ENCODE data around the gene ZDHHC9.

Gene ZDHHC9

GRCh38 chrX:129818123-129818522 is 25.6 kb downstream of the ZDHHC9 start:
- DNase-seq (ENCODE audit: low spot score) = no peak

DNA sequence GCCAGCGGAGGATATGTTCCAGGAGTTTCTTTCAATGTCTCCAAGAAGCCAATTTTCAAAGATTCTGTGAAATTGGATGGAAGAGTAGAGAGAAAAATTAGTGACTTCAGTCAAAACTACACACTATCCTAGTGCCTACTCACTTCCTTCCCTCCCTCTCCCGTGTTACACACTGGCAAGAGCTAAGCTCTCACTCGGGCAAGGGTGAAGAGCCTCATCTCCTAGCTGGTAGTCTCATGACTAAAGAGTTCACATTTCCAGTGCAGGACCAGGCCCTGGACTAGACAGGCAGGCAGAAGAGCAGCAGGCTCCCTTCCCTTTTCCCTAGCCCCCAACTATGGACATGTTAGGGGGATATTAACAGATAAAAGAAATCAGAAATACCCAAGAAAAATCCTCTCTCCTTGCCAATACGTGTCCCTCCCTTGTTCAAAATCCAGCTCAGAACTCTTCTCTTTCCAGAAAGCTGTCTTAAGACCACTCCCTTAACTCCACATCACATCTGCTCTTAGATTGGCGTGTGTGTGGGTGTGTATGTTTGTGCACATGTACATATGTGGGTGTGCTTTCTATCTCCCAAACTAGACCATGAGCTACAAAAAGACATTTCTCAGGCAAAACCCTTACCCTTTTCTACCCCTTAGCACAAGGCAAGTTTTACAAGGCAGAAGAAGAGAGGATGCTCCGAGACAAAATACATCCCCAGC is 29.9 kb downstream of the ZDHHC9 start:
- no peak for DNase-seq (ENCODE audit: low spot score)

GRCh38 chrX:129808829-129809796 is 34.6 kb downstream of the ZDHHC9 start:
- DNase-seq (ENCODE audit: low spot score) = no peak

- no peak for DNase-seq (ENCODE audit: low spot score)
Observed at GRCh38 chrX:129808158-129808828, 35.4 kb downstream of the ZDHHC9 start.

GRCh38 chrX:129804806-129805205 is 38.9 kb downstream of the ZDHHC9 start:
- no peak for DNase-seq (ENCODE audit: low spot score)

- no peak for DNase-seq (ENCODE audit: low spot score)
Observed at GRCh38 chrX:129802863-129803262, 40.8 kb downstream of the ZDHHC9 start.

DNA sequence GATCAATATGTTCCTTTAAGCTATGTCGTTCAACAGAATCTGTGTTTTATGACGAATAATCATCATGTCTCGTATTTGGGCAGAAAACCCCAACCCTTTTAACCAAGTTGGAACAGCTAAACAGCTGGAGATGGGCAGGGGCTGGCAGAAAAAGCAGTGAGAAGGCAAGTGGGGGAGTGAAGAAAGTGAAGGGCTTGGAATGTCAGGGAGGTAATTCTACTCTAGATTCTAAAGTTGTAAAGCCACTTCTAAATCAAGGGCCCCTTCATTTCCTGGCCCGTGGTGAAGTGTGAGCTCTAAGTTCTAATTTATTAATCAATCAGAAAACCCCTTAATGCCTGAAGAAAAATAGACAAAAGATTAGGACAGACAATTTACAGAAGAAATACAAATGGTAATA is 43.5 kb downstream of the ZDHHC9 start:
- no peak for DNase-seq (ENCODE audit: low spot score)

DNA sequence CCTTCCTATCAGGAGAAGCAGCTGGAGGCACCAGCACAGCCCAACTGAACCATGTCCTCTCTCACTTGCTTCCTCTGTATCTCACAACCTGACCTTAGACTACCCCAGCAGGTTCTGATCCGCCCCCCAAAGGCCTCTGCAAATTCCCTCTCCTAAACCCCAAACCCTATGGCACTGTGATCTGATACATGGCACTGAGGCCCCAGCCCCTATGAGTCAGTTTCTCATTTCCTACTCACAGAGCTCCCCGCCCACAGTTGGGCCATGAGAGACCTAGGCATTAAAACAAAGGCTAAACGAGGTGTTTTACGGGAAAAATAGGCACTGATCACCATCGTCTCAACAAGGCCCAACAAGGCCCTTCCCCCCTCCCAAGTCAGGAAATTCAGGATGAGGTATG is 44.8 kb downstream of the ZDHHC9 start:
- no peak for DNase-seq (ENCODE audit: low spot score)

DNA sequence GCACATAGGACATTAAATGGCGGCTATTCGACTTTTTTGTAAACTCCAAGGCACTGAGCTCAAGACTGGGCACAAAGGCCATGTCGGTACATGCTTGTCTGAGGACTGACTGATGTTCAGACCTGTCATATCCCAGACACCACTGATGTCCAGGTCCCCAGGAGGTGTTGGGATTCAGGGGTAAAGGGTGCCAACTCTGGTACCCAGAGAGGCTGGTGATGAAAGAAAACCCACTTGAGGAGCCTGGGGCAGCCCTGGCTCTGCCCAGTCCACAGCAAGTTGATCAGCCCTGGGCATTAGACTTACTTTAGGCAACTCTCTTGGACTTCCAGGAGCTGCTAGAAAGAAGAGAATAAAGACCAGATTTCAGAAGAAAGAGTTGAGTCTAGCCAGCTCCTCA is 45.2 kb downstream of the ZDHHC9 start:
- DNase-seq (ENCODE audit: low spot score) = no peak

DNA sequence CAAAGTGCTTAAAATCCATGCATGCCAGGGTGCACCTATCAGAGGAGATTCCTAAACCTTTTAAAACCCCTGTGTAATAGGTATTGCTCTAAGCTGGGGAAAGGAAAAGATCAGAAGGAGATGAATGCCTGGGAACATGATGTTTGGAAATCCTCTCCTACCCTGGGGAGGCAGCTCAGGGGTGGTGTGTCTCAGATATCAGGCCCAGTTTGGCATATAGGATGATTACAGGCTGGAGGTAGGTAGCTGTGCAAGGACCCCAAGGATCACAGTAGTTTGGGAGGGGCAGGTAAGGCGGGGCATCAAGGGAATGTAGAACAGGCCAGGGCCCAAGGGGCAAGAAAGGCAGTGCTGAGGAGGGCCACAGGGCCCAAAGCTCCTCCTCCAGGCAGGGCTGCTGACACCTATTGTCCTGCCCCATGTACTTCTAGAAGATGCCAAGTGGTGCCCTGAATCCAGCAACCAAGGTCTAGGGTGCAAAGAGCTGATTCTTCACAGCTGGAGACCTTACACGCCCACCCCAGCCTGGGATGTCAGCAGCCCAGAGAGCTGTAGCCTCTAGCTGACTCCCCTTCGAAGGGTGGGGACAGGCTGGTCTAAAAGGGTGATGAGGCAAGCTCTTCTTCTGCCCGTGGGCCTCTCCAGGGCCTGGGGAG is 46.3 kb downstream of the ZDHHC9 start:
- no peak for DNase-seq (ENCODE audit: low spot score)

- DNase-seq (ENCODE audit: low spot score) = no peak
Observed at GRCh38 chrX:129795584-129795983, 48.1 kb downstream of the ZDHHC9 start.

- DNase-seq (ENCODE audit: low spot score) = no peak
Observed at GRCh38 chrX:129793604-129794191, 50.0 kb downstream of the ZDHHC9 start.

DNA sequence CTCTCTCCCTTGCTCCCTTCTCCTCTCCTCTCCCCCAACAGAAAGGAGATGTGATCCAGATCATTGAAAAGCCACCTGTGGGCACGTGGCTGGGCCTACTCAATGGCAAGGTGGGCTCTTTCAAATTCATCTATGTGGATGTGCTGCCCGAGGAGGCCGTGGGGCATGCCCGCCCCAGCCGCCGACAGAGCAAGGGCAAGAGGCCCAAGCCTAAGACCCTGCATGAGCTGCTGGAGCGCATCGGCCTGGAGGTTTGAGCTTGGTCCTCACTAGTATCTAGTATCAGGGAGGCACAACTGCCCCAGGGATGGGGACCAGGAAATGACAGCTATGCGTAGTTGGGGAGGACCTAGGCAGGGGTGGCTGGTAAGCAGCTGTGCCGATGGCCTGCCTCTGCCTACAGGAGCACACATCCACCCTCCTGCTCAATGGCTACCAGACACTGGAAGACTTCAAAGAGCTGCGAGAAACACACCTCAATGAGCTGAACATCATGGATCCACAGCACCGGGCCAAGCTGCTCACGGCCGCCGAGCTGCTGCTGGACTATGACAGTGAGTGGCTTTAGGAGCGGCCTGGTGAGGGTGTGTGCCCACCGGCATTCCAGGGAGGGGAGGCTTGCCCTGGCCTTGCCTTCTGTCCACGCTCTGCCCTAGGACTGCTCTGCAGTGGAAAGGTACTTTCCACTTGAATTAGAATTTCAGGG is 50.9 kb downstream of the ZDHHC9 start:
- DNase-seq (ENCODE audit: low spot score) = no peak

DNA sequence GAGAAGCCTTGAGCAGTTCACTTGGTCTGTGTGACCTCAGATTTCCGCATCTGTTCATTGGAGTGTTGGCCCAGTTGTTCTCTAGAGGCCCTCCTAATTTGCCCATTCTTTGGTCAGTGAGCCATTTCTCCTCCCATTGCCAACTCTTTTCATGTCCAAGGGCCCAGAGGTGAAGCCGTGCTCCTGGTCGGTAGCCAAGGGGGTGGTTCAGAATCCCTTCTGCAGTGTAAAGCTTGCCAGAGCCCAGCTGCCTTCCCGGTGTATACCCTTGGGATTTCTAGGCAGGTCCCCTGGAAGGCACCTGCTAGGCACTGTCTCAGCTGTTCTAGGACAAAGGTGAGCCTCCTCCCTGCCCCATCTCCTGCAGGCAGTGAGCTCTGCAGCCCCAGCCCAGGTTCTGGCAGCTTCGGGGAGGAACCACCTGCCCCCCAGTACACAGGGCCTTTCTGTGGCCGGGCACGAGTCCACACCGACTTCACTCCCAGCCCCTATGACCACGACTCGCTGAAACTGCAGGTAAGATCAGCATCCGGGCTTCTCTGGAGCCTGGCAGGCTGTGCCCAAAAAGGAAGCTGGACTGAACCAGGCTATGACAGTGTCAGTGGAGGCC is 51.6 kb downstream of the ZDHHC9 start:
- DNase-seq (ENCODE audit: low spot score) = no peak

GRCh38 chrX:129791336-129791735 is 52.4 kb downstream of the ZDHHC9 start:
- DNase-seq (ENCODE audit: low spot score) = no peak

GRCh38 chrX:129790808-129791207 is 52.9 kb downstream of the ZDHHC9 start:
- DNase-seq (ENCODE audit: low spot score) = no peak

- no peak for DNase-seq (ENCODE audit: low spot score)
Observed at GRCh38 chrX:129790146-129790545, 53.5 kb downstream of the ZDHHC9 start.

DNA sequence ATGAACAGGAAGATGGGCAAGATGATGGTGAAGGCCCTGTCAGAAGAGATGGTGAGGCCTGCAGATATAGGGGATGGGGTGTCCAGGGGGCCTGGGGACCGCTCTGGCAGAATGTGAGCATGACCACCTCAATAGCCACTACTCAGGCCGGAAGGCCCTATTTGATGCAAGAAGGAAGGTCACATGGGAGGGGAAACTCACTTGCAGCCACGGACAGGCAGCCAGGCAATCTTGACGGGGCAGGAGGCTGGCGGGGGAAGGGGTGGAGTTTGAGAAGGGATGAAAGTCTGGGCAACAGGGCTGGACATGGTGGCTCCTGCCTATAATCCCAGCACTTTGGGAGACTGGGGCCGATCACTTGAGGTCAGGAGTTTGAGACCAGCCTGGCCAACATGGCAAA is 55.2 kb downstream of the ZDHHC9 start:
- no peak for DNase-seq (ENCODE audit: low spot score)

GRCh38 chrX:129787336-129788055 is 56.2 kb downstream of the ZDHHC9 start:
- no peak for DNase-seq (ENCODE audit: low spot score)

- no peak for DNase-seq (ENCODE audit: low spot score)
Observed at GRCh38 chrX:129786210-129786651, 57.5 kb downstream of the ZDHHC9 start.
